GM03348 (cell line): ENCODE results near the gene PPIL4.

Source experiments
- DNase-seq: peaks from one replicate; pipeline ENCODE4 v3.0.0; 2012; ENCODE audit warnings: low spot score

Gene PPIL4

GRCh38 chr6:149459761-149460160 is 86.1 kb downstream of the PPIL4 start:
- DNase-seq: no peak

- DNase-seq: no peak
Observed at GRCh38 chr6:149458806-149459205, 87.0 kb downstream of the PPIL4 start.

GRCh38 chr6:149458196-149458595 is 87.6 kb downstream of the PPIL4 start:
- DNase-seq: no peak

- no peak for DNase-seq
Observed at GRCh38 chr6:149457316-149457884, 88.4 kb downstream of the PPIL4 start.

GRCh38 chr6:149456311-149457021 is 89.4 kb downstream of the PPIL4 start:
- no peak for DNase-seq

GRCh38 chr6:149455031-149455732 is 90.7 kb downstream of the PPIL4 start:
- no peak for DNase-seq
